ENCODE data around the gene ZBTB20.

The ZBTB20 gene

DNA sequence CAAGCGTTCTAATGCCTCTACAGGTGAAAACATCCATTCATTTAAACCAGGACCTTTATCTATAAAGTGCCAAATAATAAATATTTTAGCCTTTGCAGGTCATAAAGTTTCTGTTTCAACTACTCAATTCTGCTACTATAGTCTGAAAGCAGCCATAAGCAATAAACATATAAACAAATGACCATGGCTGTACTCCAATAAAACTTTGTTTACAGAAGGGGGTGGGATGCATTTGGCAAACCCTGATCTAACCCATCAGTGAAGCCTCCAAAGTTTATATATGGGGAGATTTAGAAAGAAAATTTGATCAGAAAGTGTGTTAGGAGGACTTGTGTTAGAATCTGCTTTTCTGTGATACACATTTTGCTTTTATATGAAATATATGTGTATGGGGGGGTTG lies 161.3 kb downstream of the ZBTB20 start (continued):
- TF ChIP-seq TOX (CRISPR knock-in tag; IDR thresholded peaks at IDR 0.05; ENCODE audit: borderline replicate concordance) (no peak), ZNF565 (CRISPR knock-in tag; conservative IDR thresholded peaks at IDR 0.05; ENCODE audit: low read depth) (no peak)

DNA sequence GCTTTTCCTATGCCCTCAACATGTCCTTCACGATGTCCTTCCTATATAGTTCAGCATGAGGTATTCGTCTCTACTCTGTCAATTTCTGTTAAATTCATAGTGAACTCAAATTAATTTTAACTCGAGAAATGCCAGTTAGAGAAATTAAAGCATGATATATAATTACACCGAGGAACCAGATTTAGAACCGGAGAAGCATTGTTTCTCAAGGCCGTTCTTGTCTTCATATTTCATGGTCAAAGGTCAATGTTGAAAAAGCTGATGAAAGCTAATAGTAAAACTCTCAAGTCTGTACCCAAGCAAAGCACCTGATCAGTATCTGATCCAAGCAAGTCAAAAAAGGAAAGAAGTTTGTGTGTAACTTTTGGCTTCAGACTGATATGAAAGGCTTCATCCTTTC lies 163.8 kb downstream of the ZBTB20 start:
- no peak for TF ChIP-seq CSDC2 (CRISPR knock-in tag; IDR thresholded peaks at IDR 0.05)
- TF ChIP-seq ZFP3 (CRISPR knock-in tag; IDR thresholded peaks at IDR 0.05): no peak
- TF ChIP-seq PPARA (CRISPR knock-in tag; IDR thresholded peaks at IDR 0.05; ENCODE audit: borderline replicate concordance): no peak
- TF ChIP-seq, protein P1, sequence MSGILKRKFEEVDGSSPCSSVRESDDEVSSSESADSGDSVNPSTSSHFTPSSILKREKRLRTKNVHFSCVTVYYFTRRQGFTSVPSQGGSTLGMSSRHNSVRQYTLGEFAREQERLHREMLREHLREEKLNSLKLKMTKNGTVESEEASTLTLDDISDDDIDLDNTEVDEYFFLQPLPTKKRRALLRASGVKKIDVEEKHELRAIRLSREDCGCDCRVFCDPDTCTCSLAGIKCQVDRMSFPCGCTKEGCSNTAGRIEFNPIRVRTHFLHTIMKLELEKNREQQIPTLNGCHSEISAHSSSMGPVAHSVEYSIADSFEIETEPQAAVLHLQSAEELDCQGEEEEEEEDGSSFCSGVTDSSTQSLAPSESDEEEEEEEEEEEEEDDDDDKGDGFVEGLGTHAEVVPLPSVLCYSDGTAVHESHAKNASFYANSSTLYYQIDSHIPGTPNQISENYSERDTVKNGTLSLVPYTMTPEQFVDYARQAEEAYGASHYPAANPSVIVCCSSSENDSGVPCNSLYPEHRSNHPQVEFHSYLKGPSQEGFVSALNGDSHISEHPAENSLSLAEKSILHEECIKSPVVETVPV (CRISPR knock-in tag; IDR thresholded peaks at IDR 0.05): no peak
- TF ChIP-seq ZC3H10 (CRISPR knock-in tag; IDR thresholded peaks at IDR 0.05): no peak
- TF ChIP-seq, protein P2, sequence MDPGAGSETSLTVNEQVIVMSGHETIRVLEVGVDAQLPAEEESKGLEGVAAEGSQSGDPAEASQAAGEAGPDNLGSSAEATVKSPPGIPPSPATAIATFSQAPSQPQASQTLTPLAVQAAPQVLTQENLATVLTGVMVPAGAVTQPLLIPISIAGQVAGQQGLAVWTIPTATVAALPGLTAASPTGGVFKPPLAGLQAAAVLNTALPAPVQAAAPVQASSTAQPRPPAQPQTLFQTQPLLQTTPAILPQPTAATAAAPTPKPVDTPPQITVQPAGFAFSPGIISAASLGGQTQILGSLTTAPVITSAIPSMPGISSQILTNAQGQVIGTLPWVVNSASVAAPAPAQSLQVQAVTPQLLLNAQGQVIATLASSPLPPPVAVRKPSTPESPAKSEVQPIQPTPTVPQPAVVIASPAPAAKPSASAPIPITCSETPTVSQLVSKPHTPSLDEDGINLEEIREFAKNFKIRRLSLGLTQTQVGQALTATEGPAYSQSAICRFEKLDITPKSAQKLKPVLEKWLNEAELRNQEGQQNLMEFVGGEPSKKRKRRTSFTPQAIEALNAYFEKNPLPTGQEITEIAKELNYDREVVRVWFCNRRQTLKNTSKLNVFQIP (CRISPR knock-in tag; IDR thresholded peaks at IDR 0.05; ENCODE audit: borderline replicate concordance, low read depth): no peak
- no peak for TF ChIP-seq ISL1 (CRISPR knock-in tag; IDR thresholded peaks at IDR 0.05)
- no peak for TF ChIP-seq TCF4 (CRISPR knock-in tag; IDR thresholded peaks at IDR 0.05; ENCODE audit: borderline replicate concordance)
- TF ChIP-seq OSR1 (CRISPR knock-in tag; IDR thresholded peaks at IDR 0.05): no peak
- TF ChIP-seq, protein P3, sequence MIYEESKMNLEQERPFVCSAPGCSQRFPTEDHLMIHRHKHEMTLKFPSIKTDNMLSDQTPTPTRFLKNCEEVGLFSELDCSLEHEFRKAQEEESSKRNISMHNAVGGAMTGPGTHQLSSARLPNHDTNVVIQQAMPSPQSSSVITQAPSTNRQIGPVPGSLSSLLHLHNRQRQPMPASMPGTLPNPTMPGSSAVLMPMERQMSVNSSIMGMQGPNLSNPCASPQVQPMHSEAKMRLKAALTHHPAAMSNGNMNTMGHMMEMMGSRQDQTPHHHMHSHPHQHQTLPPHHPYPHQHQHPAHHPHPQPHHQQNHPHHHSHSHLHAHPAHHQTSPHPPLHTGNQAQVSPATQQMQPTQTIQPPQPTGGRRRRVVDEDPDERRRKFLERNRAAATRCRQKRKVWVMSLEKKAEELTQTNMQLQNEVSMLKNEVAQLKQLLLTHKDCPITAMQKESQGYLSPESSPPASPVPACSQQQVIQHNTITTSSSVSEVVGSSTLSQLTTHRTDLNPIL (CRISPR knock-in tag; IDR thresholded peaks at IDR 0.05; ENCODE audit: low read depth): no peak
- TF ChIP-seq SNAI2 (CRISPR knock-in tag; IDR thresholded peaks at IDR 0.05): no peak
- TF ChIP-seq, protein P4, sequence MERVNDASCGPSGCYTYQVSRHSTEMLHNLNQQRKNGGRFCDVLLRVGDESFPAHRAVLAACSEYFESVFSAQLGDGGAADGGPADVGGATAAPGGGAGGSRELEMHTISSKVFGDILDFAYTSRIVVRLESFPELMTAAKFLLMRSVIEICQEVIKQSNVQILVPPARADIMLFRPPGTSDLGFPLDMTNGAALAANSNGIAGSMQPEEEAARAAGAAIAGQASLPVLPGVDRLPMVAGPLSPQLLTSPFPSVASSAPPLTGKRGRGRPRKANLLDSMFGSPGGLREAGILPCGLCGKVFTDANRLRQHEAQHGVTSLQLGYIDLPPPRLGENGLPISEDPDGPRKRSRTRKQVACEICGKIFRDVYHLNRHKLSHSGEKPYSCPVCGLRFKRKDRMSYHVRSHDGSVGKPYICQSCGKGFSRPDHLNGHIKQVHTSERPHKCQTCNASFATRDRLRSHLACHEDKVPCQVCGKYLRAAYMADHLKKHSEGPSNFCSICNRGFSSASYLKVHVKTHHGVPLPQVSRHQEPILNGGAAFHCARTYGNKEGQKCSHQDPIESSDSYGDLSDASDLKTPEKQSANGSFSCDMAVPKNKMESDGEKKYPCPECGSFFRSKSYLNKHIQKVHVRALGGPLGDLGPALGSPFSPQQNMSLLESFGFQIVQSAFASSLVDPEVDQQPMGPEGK (CRISPR knock-in tag; IDR thresholded peaks at IDR 0.05; ENCODE audit: borderline replicate concordance): no peak
- TF ChIP-seq ESRRG (CRISPR knock-in tag; IDR thresholded peaks at IDR 0.05): no peak
- no peak for TF ChIP-seq RARB (CRISPR knock-in tag; IDR thresholded peaks at IDR 0.05)
- no peak for TF ChIP-seq ZNF565 (CRISPR knock-in tag; conservative IDR thresholded peaks at IDR 0.05; ENCODE audit: low read depth)
- TF ChIP-seq ZFP30 (CRISPR knock-in tag; IDR thresholded peaks at IDR 0.05): no peak
- ATAC-seq: no peak

DNA sequence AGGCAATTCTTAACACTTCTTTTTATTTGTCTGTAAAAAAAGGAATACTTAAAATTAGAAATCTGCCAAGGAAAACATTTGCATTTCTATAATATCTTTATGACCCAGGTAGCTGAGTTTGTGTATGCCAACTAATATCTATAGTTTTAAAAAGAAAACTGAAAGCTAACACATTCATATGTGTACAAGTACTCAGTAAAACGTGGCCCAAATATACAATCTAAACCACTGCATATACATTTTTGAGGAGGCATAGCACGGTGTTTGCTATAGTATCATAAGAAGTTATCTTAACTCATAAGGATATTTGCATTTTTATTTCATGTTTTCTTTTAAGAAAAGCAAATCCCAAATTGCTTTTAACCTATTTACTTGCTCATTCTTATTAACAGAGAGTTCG lies 172.7 kb downstream of the ZBTB20 start:
- TF ChIP-seq ZNF8 (CRISPR knock-in tag; IDR thresholded peaks at IDR 0.05): no peak
- no peak for TF ChIP-seq ZNF70 (CRISPR knock-in tag; IDR thresholded peaks at IDR 0.05)
- no peak for TF ChIP-seq PPARA (CRISPR knock-in tag; IDR thresholded peaks at IDR 0.05; ENCODE audit: borderline replicate concordance)
- no peak for TF ChIP-seq GLIS3 (CRISPR knock-in tag; IDR thresholded peaks at IDR 0.05)
- TF ChIP-seq ZNF565 (CRISPR knock-in tag; conservative IDR thresholded peaks at IDR 0.05; ENCODE audit: low read depth): no peak
- TF ChIP-seq, protein P5, sequence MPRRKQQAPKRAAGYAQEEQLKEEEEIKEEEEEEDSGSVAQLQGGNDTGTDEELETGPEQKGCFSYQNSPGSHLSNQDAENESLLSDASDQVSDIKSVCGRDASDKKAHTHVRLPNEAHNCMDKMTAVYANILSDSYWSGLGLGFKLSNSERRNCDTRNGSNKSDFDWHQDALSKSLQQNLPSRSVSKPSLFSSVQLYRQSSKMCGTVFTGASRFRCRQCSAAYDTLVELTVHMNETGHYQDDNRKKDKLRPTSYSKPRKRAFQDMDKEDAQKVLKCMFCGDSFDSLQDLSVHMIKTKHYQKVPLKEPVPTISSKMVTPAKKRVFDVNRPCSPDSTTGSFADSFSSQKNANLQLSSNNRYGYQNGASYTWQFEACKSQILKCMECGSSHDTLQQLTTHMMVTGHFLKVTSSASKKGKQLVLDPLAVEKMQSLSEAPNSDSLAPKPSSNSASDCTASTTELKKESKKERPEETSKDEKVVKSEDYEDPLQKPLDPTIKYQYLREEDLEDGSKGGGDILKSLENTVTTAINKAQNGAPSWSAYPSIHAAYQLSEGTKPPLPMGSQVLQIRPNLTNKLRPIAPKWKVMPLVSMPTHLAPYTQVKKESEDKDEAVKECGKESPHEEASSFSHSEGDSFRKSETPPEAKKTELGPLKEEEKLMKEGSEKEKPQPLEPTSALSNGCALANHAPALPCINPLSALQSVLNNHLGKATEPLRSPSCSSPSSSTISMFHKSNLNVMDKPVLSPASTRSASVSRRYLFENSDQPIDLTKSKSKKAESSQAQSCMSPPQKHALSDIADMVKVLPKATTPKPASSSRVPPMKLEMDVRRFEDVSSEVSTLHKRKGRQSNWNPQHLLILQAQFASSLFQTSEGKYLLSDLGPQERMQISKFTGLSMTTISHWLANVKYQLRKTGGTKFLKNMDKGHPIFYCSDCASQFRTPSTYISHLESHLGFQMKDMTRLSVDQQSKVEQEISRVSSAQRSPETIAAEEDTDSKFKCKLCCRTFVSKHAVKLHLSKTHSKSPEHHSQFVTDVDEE (CRISPR knock-in tag; IDR thresholded peaks at IDR 0.05): no peak
- TF ChIP-seq ARNTL (CRISPR knock-in tag; IDR thresholded peaks at IDR 0.05; ENCODE audit: borderline replicate concordance, low read depth): no peak
- TF ChIP-seq, protein P1 (CRISPR knock-in tag; IDR thresholded peaks at IDR 0.05): no peak
- TF ChIP-seq, protein P3 (CRISPR knock-in tag; IDR thresholded peaks at IDR 0.05; ENCODE audit: low read depth): no peak
- TF ChIP-seq ZC3H10 (CRISPR knock-in tag; IDR thresholded peaks at IDR 0.05): no peak
- ATAC-seq: no peak

Measured in SK-N-SH treated with all-trans-retinoic acid at 6 μM for 48 hours (cell line).